ENCODE data around the gene ZNF532.

- TF ChIP-seq CTCF (conservative IDR thresholded peaks at IDR 0.05 in 1 of 2, IDR thresholded peaks at IDR 0.05 in 1 of 2; ENCODE audit: extremely low read depth in 1 of 2, insufficient read depth in 1 of 2, low read depth in 1 of 2, low read length in 2 of 2) (no peak), EZH2 (IDR thresholded peaks at IDR 0.05; ENCODE audit: borderline replicate concordance, low read length) (no peak)
These were observed 96.5 kb downstream of the ZNF532 start for GRCh38 chr18:58960946-58961722.
